GM18499 (cell line): ENCODE data around the gene PPP1R15B.
"Not testable (repeated sequence)": the region's sequence is repeated elsewhere in the genome, so short reads cannot be mapped to it uniquely, and the experiment has no call there.

ENCODE experiments used
- ATAC-seq: cut with Tn5 transposase; IDR thresholded peaks from one replicate; pipeline ENCODE4 v1.9.1; 2021; ENCODE audit warnings: moderate number of reproducible peaks; ENCODE audit not compliant: insufficient read depth, unreplicated experiment

Gene PPP1R15B

GRCh38 chr1:204422061-204422705 lies 10.6 kb upstream of the PPP1R15B start:
- ATAC-seq = not testable (repeated sequence)

DNA sequence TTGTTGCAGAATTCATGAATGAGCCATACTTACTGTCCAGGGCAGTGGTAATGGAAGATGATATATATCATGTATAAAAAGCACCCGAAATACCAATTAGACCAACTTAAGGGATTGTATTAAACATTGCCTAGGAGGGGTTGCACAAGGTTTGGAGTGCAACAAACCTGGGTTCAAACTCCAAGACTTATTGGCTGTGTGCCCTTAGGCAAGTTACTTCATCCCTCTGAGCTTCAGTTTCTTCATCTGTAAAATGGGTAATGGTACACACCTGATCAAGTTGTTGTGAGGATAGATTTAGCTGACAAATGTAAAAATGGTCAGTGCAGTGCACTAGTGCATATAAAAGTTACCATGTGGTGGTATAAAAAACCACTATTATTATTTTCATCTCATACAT lies 9.8 kb upstream of the PPP1R15B start:
- ATAC-seq = no peak

DNA sequence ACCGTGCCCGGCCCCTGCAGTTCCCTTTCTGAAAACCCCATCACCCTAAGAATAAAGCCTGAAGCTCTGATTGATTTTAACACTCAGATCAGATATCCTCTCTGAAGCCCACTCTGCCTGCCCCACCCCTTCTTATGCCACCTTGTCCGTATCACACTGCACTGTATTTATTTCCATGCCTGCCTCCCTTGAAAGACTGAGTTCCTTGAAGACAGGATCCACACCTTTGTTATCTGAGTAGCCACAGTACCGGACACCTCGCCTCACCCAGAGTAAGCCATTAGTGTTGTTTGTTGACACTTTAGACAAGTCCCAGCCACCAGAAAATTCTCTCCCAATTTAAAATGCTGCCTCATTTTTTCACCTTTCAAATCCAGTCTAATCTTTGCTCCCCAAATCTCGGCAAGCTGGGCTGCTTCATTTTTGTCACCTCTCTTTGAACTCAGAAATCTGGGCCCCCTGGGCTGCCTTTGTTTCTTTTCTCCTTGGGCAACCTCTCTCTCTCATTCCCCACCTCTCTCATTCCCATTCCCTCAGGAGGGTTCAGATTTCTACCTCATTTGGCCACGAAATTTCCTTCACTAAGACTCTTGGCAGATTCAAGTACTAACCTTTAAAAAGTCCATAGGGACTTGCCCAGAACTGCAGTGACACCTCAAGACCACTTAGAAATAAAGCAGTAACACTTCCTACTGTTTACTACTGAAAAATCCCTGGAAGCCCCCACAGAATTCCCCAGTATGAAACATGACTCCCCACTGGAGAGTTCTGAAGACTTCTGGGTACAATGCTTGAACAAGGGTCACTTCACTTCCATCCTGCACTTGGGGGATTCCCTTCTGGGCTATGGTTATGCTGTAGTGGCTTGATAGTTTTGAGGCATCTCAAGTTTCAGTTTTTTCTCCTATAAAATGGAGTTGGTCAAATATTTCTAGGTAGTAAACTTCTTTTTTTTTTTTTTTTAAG lies 8.7 kb upstream of the PPP1R15B start:
- no peak for ATAC-seq

DNA sequence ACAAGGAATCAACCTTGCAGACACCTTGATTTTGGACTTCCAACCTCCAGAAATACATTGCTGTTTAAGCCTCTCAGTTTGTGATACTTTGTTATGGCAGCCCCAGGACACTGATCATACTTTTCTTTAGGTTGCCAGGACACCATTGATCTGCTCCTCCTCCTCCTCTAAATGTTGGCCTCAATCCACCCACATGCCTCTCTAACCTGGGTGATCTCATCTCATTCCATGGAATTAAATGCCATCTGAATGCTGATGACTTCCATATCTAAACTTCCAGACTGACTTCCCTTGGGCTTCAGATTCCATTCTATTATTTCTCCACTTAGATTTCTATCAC lies 7.4 kb upstream of the PPP1R15B start:
- ATAC-seq = no peak

GRCh38 chr1:204418174-204419063 lies 6.8 kb upstream of the PPP1R15B start:
- no peak for ATAC-seq

GRCh38 chr1:204417074-204417997 lies 5.7 kb upstream of the PPP1R15B start:
- no peak for ATAC-seq

DNA sequence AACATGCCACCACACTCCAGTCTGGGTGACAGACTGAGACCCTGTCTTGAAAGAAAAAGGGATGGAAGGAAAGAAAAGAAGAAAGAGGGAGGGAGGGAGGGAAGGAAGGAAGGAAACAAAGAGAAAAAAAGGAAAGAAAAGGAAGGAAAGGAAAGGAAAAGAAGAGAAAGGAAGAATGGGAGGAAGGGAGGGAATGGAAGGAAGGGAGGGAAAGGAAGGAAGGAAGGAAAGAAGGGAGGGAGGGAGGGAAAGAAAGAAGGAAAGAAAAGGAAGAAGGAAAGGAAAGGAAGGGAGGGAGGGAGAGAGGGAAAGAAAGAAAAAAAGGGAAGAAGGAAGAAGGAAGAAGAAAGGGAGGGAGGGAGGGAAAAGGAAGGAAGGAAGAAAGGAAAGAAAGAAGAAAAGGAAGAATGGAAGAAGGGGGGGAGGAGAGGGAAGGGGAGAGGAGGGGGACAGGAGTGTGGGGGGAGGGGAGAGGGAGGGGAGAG lies 5.0 kb upstream of the PPP1R15B start:
- ATAC-seq = no peak

GRCh38 chr1:204415351-204415750 lies 3.7 kb upstream of the PPP1R15B start:
- no peak for ATAC-seq

DNA sequence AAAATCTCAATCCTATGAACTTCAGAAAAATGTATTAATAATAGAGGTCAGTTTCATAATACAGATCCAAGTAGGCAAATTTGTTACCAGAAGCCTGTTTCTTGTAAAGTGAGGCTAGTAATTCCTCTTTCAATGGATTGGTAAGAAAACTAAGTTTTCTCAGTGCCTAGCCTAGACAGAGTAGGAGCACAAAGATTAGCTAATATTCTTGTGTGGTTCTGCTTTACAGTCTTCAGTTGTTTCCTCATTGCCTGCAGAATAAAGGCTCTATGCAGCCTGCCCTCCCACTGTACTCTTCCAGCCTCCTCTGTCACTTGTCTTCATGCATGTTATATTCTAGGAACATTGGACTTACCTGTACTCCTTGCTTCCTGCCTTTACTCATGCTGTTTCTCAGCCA lies 2.4 kb upstream of the PPP1R15B start:
- no peak for ATAC-seq

GRCh38 chr1:204413170-204413535 lies 1.5 kb upstream of the PPP1R15B start:
- no peak for ATAC-seq

DNA sequence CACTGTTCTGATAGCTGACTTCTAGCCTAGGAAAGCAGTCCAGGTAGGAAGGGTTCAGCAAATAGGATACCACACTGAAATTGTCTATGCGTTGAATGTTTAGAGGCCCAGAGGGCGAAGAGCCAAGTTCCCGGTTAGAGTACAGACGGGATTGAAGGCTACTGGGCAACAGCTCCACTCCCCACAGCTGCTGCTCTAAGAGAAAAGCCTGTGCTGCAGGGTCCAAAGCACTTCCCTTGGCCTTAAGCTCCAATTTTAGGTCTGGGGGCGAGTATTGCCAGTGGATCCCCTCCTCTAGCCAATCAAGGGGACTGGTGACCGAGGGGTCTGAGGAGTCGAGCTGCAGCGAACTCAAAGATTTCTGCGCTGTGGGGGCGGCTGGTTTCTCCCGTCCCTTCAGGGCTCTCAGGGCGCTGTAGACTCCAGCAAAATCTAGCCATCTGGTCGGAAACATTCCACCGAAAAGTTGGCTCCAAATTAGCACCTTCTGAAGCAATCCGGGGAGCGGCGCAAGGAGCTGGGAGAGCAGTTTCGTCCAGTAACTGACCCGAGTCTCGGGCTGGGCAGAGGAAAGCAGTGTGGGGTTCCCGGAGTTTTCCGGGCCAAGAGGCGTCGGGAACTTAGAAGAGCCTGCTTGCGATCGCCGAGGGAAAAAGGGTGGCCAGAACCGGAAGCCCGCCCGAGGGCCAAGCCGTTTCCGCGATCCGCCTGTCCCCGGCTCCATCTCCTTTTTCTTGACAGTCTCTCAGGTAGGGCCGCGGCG lies 748 bp downstream of the PPP1R15B start:
- ATAC-seq = no peak

DNA sequence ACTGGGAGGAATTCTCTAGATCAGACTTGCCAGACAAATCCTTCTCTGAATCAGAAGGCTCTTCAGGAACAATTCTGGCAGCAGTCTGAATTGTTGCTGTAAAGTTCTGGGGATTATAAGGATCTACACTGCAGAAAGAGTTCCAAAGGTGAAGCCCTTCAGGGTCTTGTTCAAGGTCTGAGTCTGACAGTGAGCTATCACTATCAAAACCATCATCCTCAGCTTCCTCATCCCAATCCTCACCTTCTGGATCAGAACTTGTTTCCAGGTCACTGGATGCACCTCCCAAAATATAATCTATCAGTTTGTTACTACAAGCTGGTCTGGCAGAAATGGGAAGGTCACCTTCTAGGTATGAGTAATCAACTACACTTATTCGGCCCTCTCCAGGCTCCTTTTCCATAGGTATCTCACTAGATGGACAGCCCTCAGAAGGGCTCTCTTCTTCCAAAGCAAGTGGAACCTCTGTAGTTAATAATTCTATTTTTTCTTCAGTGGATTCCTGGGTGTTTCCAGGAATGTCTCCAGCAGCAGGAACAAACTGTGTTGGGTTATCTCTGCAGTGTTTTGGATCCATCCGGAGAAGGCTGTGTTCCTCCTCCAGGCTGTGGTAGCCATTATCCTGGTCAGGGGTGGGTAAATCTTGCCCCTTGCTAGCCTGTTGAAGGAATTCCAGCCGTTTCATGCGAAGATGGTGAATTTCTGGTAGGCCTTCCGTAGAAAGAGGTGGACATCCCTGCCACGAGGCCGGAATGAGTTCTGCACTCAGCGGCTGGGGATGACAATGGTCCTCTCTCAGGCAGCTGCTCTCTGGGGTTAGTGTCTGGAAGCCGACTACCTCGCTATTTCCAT lies 1.6 kb downstream of the PPP1R15B start:
- ATAC-seq = no peak

DNA sequence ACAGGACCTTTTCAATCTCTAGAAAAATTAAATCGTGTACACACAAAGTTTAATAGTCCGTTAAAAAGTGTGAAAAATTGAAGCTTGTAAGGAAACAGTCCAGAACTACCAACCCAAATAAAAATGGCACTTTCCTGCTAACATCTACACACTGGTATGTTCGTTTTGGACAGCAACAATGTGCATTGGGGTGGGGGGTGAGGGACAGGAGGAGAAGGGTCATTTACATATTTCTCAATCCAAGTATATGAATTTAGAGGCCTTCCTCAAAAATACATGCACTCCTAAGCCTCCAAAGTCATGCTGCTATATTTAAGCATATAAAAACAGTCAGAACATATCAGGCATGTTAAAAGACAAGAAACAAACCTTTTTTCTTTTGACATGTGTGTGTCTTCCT lies 2.5 kb downstream of the PPP1R15B start:
- ATAC-seq = no peak

DNA sequence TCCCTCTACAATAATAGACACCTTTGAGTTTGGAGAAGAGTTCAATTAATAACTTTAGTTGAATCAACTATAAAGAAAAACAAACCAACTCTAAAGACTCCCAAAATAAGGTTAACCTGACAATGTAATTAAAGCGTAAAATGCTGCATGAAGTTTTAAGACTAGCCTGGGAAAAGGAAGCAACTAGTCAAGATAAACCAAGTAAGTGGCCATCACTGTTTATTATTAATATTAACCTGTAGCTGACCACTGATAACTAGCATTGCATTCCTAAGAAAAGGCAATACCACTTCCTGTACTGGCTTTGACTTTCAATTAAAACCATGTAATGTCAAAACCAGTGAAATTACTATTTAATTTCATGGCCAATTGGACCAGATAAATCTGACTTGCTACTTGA lies 3.0 kb downstream of the PPP1R15B start:
- no peak for ATAC-seq

DNA sequence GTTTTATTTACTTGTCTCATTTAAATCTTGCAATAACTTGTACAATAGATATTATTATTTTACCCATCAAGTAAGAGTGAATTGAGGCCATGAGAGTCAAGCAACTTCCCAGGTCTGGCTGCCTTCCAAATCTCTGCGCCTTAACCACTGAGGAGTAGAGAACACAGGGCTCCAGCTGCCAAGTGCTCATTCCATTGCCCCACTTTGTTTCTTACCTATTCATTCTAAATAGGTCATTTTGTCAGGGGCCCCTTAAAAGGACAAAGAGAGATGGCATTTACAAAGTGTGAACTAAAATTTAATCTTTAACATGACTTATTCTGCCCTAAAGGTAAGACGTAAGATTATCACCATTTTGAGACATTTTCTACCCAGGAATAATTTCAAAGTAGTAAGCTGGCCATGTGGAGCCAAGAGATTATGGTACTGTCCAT lies 3.5 kb downstream of the PPP1R15B start:
- no peak for ATAC-seq

GRCh38 chr1:204407295-204407971 lies 4.2 kb downstream of the PPP1R15B start:
- ATAC-seq = no peak

DNA sequence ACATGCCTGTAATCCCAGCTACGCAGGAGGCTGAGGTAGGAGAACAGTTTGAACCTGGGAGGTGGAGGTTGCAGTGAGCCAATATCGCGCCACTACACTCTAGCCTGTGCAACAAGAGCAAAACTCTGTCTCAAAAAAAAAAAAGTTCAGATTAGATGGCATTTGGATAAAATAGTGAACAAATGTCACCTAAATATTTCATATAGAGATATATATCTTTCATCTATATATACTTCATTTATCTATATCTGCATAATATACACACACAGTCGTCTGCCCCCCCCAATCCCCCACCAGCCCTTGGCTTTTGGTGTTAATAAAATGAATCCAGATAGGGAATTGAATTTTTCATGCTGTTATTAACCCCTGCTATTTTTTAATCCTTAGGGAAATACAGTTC lies 5.0 kb downstream of the PPP1R15B start:
- no peak for ATAC-seq
